ENCODE data around the gene TRAF2. TPM values are rescaled to one million over a fixed set of nuclear protein-coding genes. Genes with fewer than 3 reads are reported as not detected.

Gene TRAF2
- total and polyA plus RNA-seq, 2 of the 8 experiments (the other 6 are each of a cell fraction or from before 2014, with no cell fraction given) = 26.9 to 50.2 TPM

- ChIA-PET POLR2A (ENCODE audit: partially characterized antibody) (interaction anchor here (2.1 kb wide), 1 partner anchor 9 kb away, joined by 5 read pairs; no protein-coding TSS in a partner anchor), CTCF (ENCODE audit: partially characterized antibody) (interaction anchor here (0.8 to 1.3 kb wide), 3 partner anchors 20 to 138 kb away, joined by 3 to 4 read pairs (median 3); partner anchors contain the start of gene AJM1)
- Histone ChIP-seq H2BK5ac (ENCODE audit: low read depth, low read length) (no peak overlapping the region; the same call in 1 of the 2 replicates), H4K8ac (ENCODE audit: extremely low read depth, insufficient read depth, low read length) (no peak overlapping the region), H2AK5ac (ENCODE audit: low read depth, low read length) (no peak overlapping the region), H4K91ac (replicated peaks; ENCODE audit: insufficient read length, low read length) (no peak overlapping the region), H2BK12ac (ENCODE audit: low read depth, low read length) (no peak overlapping the region), H3K36me3 (ENCODE audit: control insufficient read depth in 2 of 4, insufficient read depth in 4 of 4, low read length in 3 of 4) (peaks cover 0 to 14% (median 0%) of the 10 kb centered on the region in 4 experiments; a peak in 2 of 8 replicates), H3K14ac (ENCODE audit: insufficient read length) (no peak overlapping the region), H3K18ac (ENCODE audit: extremely low read depth, low read length) (no peak overlapping the region), H3K79me1 (ENCODE audit: low read depth, low read length) (peaks cover 18% of the 10 kb centered on the region), H3K23me2 (ENCODE audit: low read depth, low read length) (peaks cover 5% of the 10 kb centered on the region; the same call in 1 of the 2 replicates), H3K4ac (replicated peaks; ENCODE audit: insufficient read length, low read depth, low read length) (no peak overlapping the region), H3K27ac (ENCODE audit: low read depth, low read length) (no peak overlapping the region), H3K4me2 (ENCODE audit: insufficient read depth in 1 of 2, low read depth in 2 of 2, low read length in 2 of 2) (no peak overlapping the region), H2BK15ac (ENCODE audit: low read length) (no peak overlapping the region), H3K23ac (ENCODE audit: insufficient read length) (no peak overlapping the region), H4K20me1 (replicated peaks in 1 of 2; ENCODE audit: control insufficient read depth in 1 of 2, insufficient read depth in 2 of 2, low read length in 2 of 2) (peaks cover 15 to 18% of the 10 kb centered on the region in 2 experiments), H3K27me3 (replicated peaks in 1 of 4; ENCODE audit: control insufficient read depth in 3 of 4, extremely low read depth in 1 of 4, insufficient read depth in 3 of 4, low read length in 3 of 4) (no peaks in the 10 kb centered on the region), H3K9ac (replicated peaks in 1 of 4; ENCODE audit: extremely low read depth in 1 of 4, low read depth in 3 of 4, low read length in 3 of 4) (no peak overlapping the region), H3K56ac (replicated peaks; ENCODE audit: insufficient read length, low read depth, low read length) (no peak overlapping the region), H3K9me3 (ENCODE audit: insufficient read depth in 2 of 2, low read depth in 1 of 2, low read length in 1 of 2) (no peaks in the 10 kb centered on the region), H2BK120ac (replicated peaks; ENCODE audit: low read depth, low read length) (no peak overlapping the region), H3K4me3 (ENCODE audit: extremely low read depth in 1 of 4, insufficient read depth in 2 of 4, low read depth in 3 of 4, low read length in 4 of 4) (no peak overlapping the region), H4K5ac (ENCODE audit: insufficient read length, low read depth, low read length) (no peak overlapping the region), H2BK20ac (ENCODE audit: low read length) (no peak overlapping the region), H3K4me1 (replicated peaks in 1 of 4; ENCODE audit: control insufficient read depth in 3 of 4, insufficient read depth in 4 of 4, low read length in 3 of 4) (peaks cover 0 to 6% (median 2%) of the 10 kb centered on the region in 4 experiments; a peak in 4 of 7 replicates), H2AFZ (ENCODE audit: low read length) (no peak overlapping the region), H3K79me2 (ENCODE audit: control insufficient read depth in 1 of 2, insufficient read depth in 2 of 2, low read length in 2 of 2) (peaks cover 17 to 82% of the 10 kb centered on the region in 2 experiments; a peak in 3 of 4 replicates)
- FAIRE-seq (no peak), DNase-seq (ENCODE audit: low read depth in 1 of 2, low spot score in 2 of 2) (no peak)
- 86% methylated on average over 13 of the region's 13 CpGs; no CpG with 5 or more reads in 1 of the 2 experiments for WGBS, 2 experiments (ENCODE audit: extremely low coverage in 1 of 2, insufficient coverage in 1 of 2, insufficient read length in 1 of 2, insufficient replicate concordance in 2 of 2, low coverage in 1 of 2, low lambda C conversion rate in 2 of 2, missing lambda C conversion rate in 1 of 2)
- TF ChIP-seq SAP30 (IDR thresholded peaks at IDR 0.05; ENCODE audit: insufficient read depth, insufficient replicate concordance, low read length) (no peak), CREB1 (IDR thresholded peaks at IDR 0.05) (no peak), USF2 (IDR thresholded peaks at IDR 0.05; ENCODE audit: low read length) (no peak), EP300 (IDR thresholded peaks at IDR 0.05; ENCODE audit: borderline replicate concordance in 1 of 2, low read depth in 2 of 2, low read length in 2 of 2) (no peak), YY1 (IDR thresholded peaks at IDR 0.05; ENCODE audit: low read depth, low read length) (no peak), CBX8 (IDR thresholded peaks at IDR 0.05; ENCODE audit: borderline replicate concordance, low read depth, low read length) (no peak), GTF2F1 (IDR thresholded peaks at IDR 0.05; ENCODE audit: borderline replicate concordance, low read depth, low read length) (no peak), EGR1 (IDR thresholded peaks at IDR 0.05; ENCODE audit: borderline replicate concordance, low read depth, low read length) (no peak), FOSL1 (IDR thresholded peaks at IDR 0.05; ENCODE audit: insufficient read depth, low read depth, low read length) (no peak)
These were observed 4.3 kb downstream of the TRAF2 start for GRCh38 chr9:136890661-136891060.

All from H1 (cell line).